HCT116 (cell line): ENCODE results near the gene XG.
"Not testable (repeated sequence)": the region's sequence is repeated elsewhere in the genome, so short reads cannot be mapped to it uniquely, and the experiment has no call there.

Experiments used
- CEBPB ChIP-seq: IDR thresholded peaks from 2 replicates; pipeline ENCODE4 v1.6.1; 2012; ENCODE audit warnings: low read depth
- CTCF ChIP-seq, 3 experiments: fragments of 200-600 bp in 1 of 3; sonication (generic) in 1 of 3; IDR thresholded peaks in 2 of 3; conservative IDR thresholded peaks in 1 of 3; 2 replicates each; pipeline ENCODE4 v1.5.1; 2012 to 2017; ENCODE audit warnings: low read depth in 2 of 3, low read length in 2 of 3, antibody characterized with exemption in 1 of 3, borderline replicate concordance in 1 of 3, control low read depth in 1 of 3, mild to moderate bottlenecking in 1 of 3, mixed read lengths in 1 of 3, mixed run types in 1 of 3, moderate library complexity in 1 of 3; ENCODE audit not compliant: insufficient read depth in 1 of 3

- not testable (repeated sequence) for TF ChIP-seq CEBPB; CTCF (IDR thresholded peaks at IDR 0.05 in 2 of 3, conservative IDR thresholded peaks at IDR 0.05 in 1 of 3; ENCODE audit: borderline replicate concordance in 1 of 3, insufficient read depth in 1 of 3, low read depth in 2 of 3, low read length in 2 of 3)
Measured at GRCh38 chrX:2746250-2746649, 5.6 kb upstream of the XG start.
